ENCODE measurements around the gene BOC. TPM values are rescaled to one million over a fixed set of nuclear protein-coding genes. Genes with fewer than 3 reads are reported as not detected.

The BOC gene
- total RNA-seq: 10 to 100 TPM; 48.8 to 56.6 (median 55.1) TPM

- no peak for DNase-seq (ENCODE audit: low spot score in 2 of 2)
- Histone ChIP-seq H3K27me3 (no peaks in the 10 kb centered on the region), H3K27ac (peak within 1 kb of the TSS; percentile 93 to 99), H3K36me3 (no peaks in the 10 kb centered on the region), H3K4me3 (peak within 1 kb of the TSS; percentile 77 to 86 (median 85)), H3K4me1 (peaks cover 0 to 3% of the 10 kb centered on the region in 2 donors), H3K9me3 (no peaks in the 10 kb centered on the region)
- intact Hi-C loops (cut with DNase I; ENCODE audit: low total_unique reads): loop anchor here (1.0 kb wide), 1 partner anchor 65 kb away; no protein-coding TSS in a partner anchor
- peak in 2 of 3 donors; percentile 10 to 51 for TF ChIP-seq POLR2AphosphoS5 (IDR thresholded peaks at IDR 0.05)
- TF ChIP-seq POLR2A (IDR thresholded peaks at IDR 0.05): peak; percentile 15
- no peak for TF ChIP-seq CTCF (IDR thresholded peaks at IDR 0.05)
These were observed at the start of gene BOC for GRCh38 chr3:113211330-113212149. Gene BOC (plus strand): TSS chr3:113211557. CDS start chr3:113249803, 38,246 bp downstream.

GRCh38 chr3:113161661-113162060 is 49.7 kb upstream of the BOC start:
- Histone ChIP-seq H3K27ac (peak overlapping the region in 1 of 2 donors; percentile 56), H3K4me3 (no peak overlapping the region), H3K27me3 (no peaks in the 10 kb centered on the region), H3K4me1 (peaks cover 0 to 5% of the 10 kb centered on the region in 2 donors), H3K9me3 (no peaks in the 10 kb centered on the region), H3K36me3 (no peaks in the 10 kb centered on the region)
- DNase-seq (ENCODE audit: low spot score in 2 of 2): no peak
- intact Hi-C loops (cut with DNase I; ENCODE audit: low total_unique reads): no loop called here
- TF ChIP-seq POLR2AphosphoS5 (IDR thresholded peaks at IDR 0.05) (no peak), POLR2A (IDR thresholded peaks at IDR 0.05) (no peak), CTCF (IDR thresholded peaks at IDR 0.05) (no peak)

GRCh38 chr3:113163152-113163551 is 48.2 kb upstream of the BOC start:
- intact Hi-C loops (cut with DNase I; ENCODE audit: low total_unique reads): loop anchor here (1.0 kb wide), 1 partner anchor 46 kb away; no protein-coding TSS in a partner anchor
- DNase-seq (ENCODE audit: low spot score in 2 of 2): no peak
- H3K27me3 ChIP-seq: no peaks in the 10 kb centered on the region
- H3K36me3 ChIP-seq: no peaks in the 10 kb centered on the region
- peaks cover 0 to 14% of the 10 kb centered on the region in 2 donors for H3K4me1 ChIP-seq
- no peak for TF ChIP-seq POLR2AphosphoS5 (IDR thresholded peaks at IDR 0.05)
- no peak for TF ChIP-seq CTCF (IDR thresholded peaks at IDR 0.05)
- no peak for TF ChIP-seq POLR2A (IDR thresholded peaks at IDR 0.05)
- no peak overlapping the region for H3K27ac ChIP-seq
- H3K9me3 ChIP-seq: no peaks in the 10 kb centered on the region
- no peak overlapping the region for H3K4me3 ChIP-seq

- intact Hi-C loops (cut with DNase I; ENCODE audit: low total_unique reads): no loop called here
- H3K27ac ChIP-seq: peak overlapping the region; percentile 77 to 85
- no peaks in the 10 kb centered on the region for H3K9me3 ChIP-seq
- no peaks in the 10 kb centered on the region for H3K27me3 ChIP-seq
- H3K4me1 ChIP-seq: peaks cover 0 to 14% of the 10 kb centered on the region in 2 donors
- no peaks in the 10 kb centered on the region for H3K36me3 ChIP-seq
- no peak for TF ChIP-seq CTCF (IDR thresholded peaks at IDR 0.05)
- peak in 1 of 2 donors; percentile 26 for DNase-seq (ENCODE audit: low spot score in 2 of 2)
- no peak overlapping the region for H3K4me3 ChIP-seq
These were observed 45.5 kb upstream of the BOC start for GRCh38 chr3:113165841-113166240.

- H3K9me3 ChIP-seq: no peaks in the 10 kb centered on the region
- intact Hi-C loops (cut with DNase I; ENCODE audit: low total_unique reads): no loop called here
- TF ChIP-seq POLR2AphosphoS5 (IDR thresholded peaks at IDR 0.05) (no peak), POLR2A (IDR thresholded peaks at IDR 0.05) (no peak), CTCF (IDR thresholded peaks at IDR 0.05) (no peak)
- H3K4me3 ChIP-seq: no peak overlapping the region
- peaks cover 0 to 14% of the 10 kb centered on the region in 2 donors for H3K4me1 ChIP-seq
- H3K36me3 ChIP-seq: no peaks in the 10 kb centered on the region
- peak overlapping the region; percentile 77 to 85 for H3K27ac ChIP-seq
- no peaks in the 10 kb centered on the region for H3K27me3 ChIP-seq
- no peak for DNase-seq (ENCODE audit: low spot score in 2 of 2)
These were observed 45.0 kb upstream of the BOC start for GRCh38 chr3:113166357-113166718.

Data from breast epithelium (tissue), 4 donors.